ENCODE data around the gene TGFB1. TPM values are rescaled to one million over a fixed set of nuclear protein-coding genes. Genes with fewer than 3 reads are reported as not detected.

The TGFB1 gene
- total and polyA plus RNA-seq, 9 of the 15 experiments (the other 6 are each of a cell fraction or from before 2014, with no cell fraction given): 0.24 to 159 (median 17.2) TPM

DNA sequence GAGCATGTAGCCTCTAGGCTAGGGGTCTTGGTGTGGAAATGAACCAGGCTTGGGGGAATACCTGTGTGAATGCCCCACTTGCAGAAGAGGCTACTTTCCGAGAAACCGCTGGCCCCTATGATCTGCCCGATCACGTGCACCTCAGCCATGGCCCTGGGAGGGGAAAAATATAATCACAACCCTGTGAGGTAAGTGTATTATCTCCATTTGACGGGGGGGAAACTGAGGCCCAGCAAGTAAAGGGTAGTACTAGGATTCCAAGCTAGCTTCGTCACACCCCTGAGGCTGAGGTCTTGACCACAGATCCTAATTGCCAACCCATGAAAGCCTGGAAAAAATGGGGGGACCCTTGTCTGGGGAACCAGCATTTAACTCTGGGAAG lies 9.6 kb upstream of the TGFB1 start (continued):
- TF ChIP-seq CCNT2 (IDR thresholded peaks at IDR 0.05; ENCODE audit: borderline replicate concordance, extremely low read depth, insufficient read length, low read depth, low read length): no peak

DNA sequence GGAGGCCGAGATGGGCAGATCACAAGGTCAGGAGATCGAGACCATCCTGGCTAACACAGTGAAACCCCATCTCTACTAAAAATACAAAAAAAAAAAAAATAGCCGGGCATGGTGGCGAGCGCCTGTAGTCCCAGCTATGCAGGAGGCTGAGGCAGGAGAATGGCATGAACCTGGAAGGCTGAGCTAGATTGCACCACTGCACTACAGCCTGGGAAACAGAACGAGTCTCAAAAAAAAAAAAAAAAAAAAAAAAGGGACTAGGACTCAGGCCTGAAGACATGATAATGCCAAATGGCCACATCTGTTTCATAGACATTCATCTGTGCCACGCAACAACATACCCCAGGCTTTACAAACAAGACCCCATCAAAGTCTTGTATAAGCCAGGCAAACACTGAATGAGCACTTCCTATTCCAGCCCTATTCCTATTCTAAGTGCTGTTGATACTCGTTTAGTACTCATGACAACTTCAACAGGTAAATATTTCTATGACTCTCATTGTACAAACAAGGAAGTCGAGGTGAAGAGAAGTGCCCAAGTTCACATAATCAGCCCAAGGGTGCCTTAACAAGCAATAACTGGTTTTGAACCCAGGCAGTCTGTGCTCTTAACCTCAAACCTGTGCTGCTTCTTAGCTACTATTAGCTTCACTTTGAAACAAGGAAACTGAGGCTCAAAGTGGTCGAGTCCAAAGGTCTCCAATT lies 8.6 kb upstream of the TGFB1 start:
- Histone ChIP-seq H3K27ac (ENCODE audit: extremely low read depth, low read depth, low read length) (peak overlapping the region; percentile 17; the same call in 1 of the 3 replicates), H4K20me1 (replicated peaks; ENCODE audit: control insufficient read depth, insufficient read depth, low read length) (no peaks in the 10 kb centered on the region), H3K27me3 (ENCODE audit: control insufficient read depth in 2 of 2, insufficient read depth in 2 of 2, low read length in 2 of 2) (no peaks in the 10 kb centered on the region), H3K4me2 (ENCODE audit: insufficient read depth, low read length) (no peak overlapping the region), H3K4me3 (no peak overlapping the region), H3K9me1 (ENCODE audit: control insufficient read depth, insufficient read depth, low read length) (no peaks in the 10 kb centered on the region), H3K9me3 (replicated peaks; ENCODE audit: control insufficient read depth, insufficient read depth, low read depth, low read length) (no peaks in the 10 kb centered on the region), H3K79me2 (ENCODE audit: control insufficient read depth, insufficient read depth, low read length) (peaks cover 33% of the 10 kb centered on the region), H3K36me3 (ENCODE audit: control insufficient read depth, insufficient read depth, low read length) (peaks cover 4% of the 10 kb centered on the region; the same call in 2 of the 3 replicates), H3K4me1 (replicated peaks in 1 of 2; ENCODE audit: control insufficient read depth in 2 of 2, insufficient read depth in 2 of 2, low read length in 2 of 2) (peaks cover 18 to 34% of the 10 kb centered on the region in 2 experiments), H2AFZ (ENCODE audit: low read depth, low read length) (no peak overlapping the region), H3K9ac (ENCODE audit: insufficient read depth in 1 of 2, low read depth in 2 of 2, low read length in 2 of 2) (peak overlapping the region in 1 of 2 experiments; percentile 33; a peak in 1 of 4 replicates)
- POLR2A ChIA-PET: interaction anchor here (0.6 to 2.9 kb wide), 2 partner anchors 10 to 705 kb away, joined by 3 to 20 read pairs; partner anchors contain the start of gene TGFB1
- DNase-seq (ENCODE audit: extremely low read depth in 1 of 4, low spot score in 3 of 4) (no peak), ATAC-seq (no peak), FAIRE-seq (no peak)
- in situ Hi-C loops (cut with MboI) (no loop called here), intact Hi-C loops (cut with micrococcal nuclease) (loop anchor here (10.0 kb wide), 1 partner anchor 73 kb away; the partner anchor contains the start of gene DMAC2)
- BruUV-seq (replicated peaks): no TSS peak
- CTCF ChIA-PET (ENCODE audit: low intra/inter-chr PET ratio): no interaction called here
- 37% methylated on average over 4 of the region's 10 CpGs for WGBS (ENCODE audit: insufficient coverage, low coverage, missing lambda C conversion rate)
- TF ChIP-seq, protein P1, sequence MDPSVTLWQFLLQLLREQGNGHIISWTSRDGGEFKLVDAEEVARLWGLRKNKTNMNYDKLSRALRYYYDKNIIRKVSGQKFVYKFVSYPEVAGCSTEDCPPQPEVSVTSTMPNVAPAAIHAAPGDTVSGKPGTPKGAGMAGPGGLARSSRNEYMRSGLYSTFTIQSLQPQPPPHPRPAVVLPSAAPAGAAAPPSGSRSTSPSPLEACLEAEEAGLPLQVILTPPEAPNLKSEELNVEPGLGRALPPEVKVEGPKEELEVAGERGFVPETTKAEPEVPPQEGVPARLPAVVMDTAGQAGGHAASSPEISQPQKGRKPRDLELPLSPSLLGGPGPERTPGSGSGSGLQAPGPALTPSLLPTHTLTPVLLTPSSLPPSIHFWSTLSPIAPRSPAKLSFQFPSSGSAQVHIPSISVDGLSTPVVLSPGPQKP (CRISPR knock-in tag; IDR thresholded peaks at IDR 0.05): no peak
- TF ChIP-seq, protein P2, sequence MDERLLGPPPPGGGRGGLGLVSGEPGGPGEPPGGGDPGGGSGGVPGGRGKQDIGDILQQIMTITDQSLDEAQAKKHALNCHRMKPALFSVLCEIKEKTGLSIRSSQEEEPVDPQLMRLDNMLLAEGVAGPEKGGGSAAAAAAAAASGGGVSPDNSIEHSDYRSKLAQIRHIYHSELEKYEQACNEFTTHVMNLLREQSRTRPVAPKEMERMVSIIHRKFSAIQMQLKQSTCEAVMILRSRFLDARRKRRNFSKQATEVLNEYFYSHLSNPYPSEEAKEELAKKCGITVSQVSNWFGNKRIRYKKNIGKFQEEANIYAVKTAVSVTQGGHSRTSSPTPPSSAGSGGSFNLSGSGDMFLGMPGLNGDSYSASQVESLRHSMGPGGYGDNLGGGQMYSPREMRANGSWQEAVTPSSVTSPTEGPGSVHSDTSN (CRISPR knock-in tag; IDR thresholded peaks at IDR 0.05; ENCODE audit: low read depth): no peak
- TF ChIP-seq, protein P2 (tag; conservative IDR thresholded peaks at IDR 0.05; ENCODE audit: low read depth): no peak
- TF ChIP-seq ZNF696 (CRISPR knock-in tag; conservative IDR thresholded peaks at IDR 0.05) (no peak), FUS (optimal IDR thresholded peaks at IDR 0.05; ENCODE audit: low read depth, low read length) (no peak), ILF3 (IDR thresholded peaks at IDR 0.05; ENCODE audit: borderline replicate concordance) (no peak), ZNF324 (CRISPR knock-in tag; IDR thresholded peaks at IDR 0.05) (no peak), PYGO2 (tag; IDR thresholded peaks at IDR 0.05) (no peak)
- TF ChIP-seq, protein P3, sequence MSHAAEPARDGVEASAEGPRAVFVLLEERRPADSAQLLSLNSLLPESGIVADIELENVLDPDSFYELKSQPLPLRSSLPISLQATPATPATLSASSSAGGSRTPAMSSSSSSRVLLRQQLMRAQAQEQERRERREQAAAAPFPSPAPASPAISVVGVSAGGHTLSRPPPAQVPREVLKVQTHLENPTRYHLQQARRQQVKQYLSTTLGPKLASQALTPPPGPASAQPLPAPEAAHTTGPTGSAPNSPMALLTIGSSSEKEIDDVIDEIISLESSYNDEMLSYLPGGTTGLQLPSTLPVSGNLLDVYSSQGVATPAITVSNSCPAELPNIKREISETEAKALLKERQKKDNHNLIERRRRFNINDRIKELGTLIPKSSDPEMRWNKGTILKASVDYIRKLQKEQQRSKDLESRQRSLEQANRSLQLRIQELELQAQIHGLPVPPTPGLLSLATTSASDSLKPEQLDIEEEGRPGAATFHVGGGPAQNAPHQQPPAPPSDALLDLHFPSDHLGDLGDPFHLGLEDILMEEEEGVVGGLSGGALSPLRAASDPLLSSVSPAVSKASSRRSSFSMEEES (CRISPR knock-in tag; IDR thresholded peaks at IDR 0.05): no peak
- TF ChIP-seq, protein P4, sequence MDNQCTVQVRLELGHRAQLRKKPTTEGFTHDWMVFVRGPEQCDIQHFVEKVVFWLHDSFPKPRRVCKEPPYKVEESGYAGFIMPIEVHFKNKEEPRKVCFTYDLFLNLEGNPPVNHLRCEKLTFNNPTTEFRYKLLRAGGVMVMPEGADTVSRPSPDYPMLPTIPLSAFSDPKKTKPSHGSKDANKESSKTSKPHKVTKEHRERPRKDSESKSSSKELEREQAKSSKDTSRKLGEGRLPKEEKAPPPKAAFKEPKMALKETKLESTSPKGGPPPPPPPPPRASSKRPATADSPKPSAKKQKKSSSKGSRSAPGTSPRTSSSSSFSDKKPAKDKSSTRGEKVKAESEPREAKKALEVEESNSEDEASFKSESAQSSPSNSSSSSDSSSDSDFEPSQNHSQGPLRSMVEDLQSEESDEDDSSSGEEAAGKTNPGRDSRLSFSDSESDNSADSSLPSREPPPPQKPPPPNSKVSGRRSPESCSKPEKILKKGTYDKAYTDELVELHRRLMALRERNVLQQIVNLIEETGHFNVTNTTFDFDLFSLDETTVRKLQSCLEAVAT (IDR thresholded peaks at IDR 0.05): no peak
- TF ChIP-seq, protein P5, sequence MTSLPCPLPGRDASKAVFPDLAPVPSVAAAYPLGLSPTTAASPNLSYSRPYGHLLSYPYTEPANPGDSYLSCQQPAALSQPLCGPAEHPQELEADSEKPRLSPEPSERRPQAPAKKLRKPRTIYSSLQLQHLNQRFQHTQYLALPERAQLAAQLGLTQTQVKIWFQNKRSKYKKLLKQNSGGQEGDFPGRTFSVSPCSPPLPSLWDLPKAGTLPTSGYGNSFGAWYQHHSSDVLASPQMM (CRISPR knock-in tag; IDR thresholded peaks at IDR 0.05): no peak
